ENCODE results near the gene SLC13A3.

SLC13A3 gene

GRCh38 chr20:46566125-46566524 is 85.1 kb downstream of the SLC13A3 start:
- H3K4me3 ChIP-seq (ENCODE audit: low read depth, low read length): no peak overlapping the region
- no peak for DNase-seq (ENCODE audit: low read depth)
- TF ChIP-seq CTCF (IDR thresholded peaks at IDR 0.05; ENCODE audit: low read depth, low read length): no peak
- no peak for TF ChIP-seq MAX (IDR thresholded peaks at IDR 0.05; ENCODE audit: low read depth, low read length)
- TF ChIP-seq MYC (IDR thresholded peaks at IDR 0.05; ENCODE audit: low read depth, low read length): no peak
- TF ChIP-seq POLR2A (IDR thresholded peaks at IDR 0.05; ENCODE audit: extremely low read depth, insufficient read length): no peak

GRCh38 chr20:46564241-46564957 is 86.9 kb downstream of the SLC13A3 start:
- H3K4me3 ChIP-seq (ENCODE audit: low read depth, low read length): no peak overlapping the region
- no peak for DNase-seq (ENCODE audit: low read depth)

GRCh38 chr20:46563860-46564221 is 87.4 kb downstream of the SLC13A3 start:
- DNase-seq (ENCODE audit: low read depth): no peak
- H3K4me3 ChIP-seq (ENCODE audit: low read depth, low read length): no peak overlapping the region
- no peak for TF ChIP-seq MAX (IDR thresholded peaks at IDR 0.05; ENCODE audit: low read depth, low read length)
- TF ChIP-seq POLR2A (IDR thresholded peaks at IDR 0.05; ENCODE audit: extremely low read depth, insufficient read length): no peak

More at GRCh38 chr20:46564241-46564957, 86.9 kb downstream of the SLC13A3 start:
- TF ChIP-seq MYC (IDR thresholded peaks at IDR 0.05; ENCODE audit: low read depth, low read length) (no peak), CTCF (IDR thresholded peaks at IDR 0.05; ENCODE audit: low read depth, low read length) (no peak), POLR2A (IDR thresholded peaks at IDR 0.05; ENCODE audit: extremely low read depth, insufficient read length) (no peak), MAX (IDR thresholded peaks at IDR 0.05; ENCODE audit: low read depth, low read length) (no peak)

GRCh38 chr20:46563170-46563859 is 87.9 kb downstream of the SLC13A3 start:
- TF ChIP-seq POLR2A (IDR thresholded peaks at IDR 0.05; ENCODE audit: extremely low read depth, insufficient read length) (no peak), CTCF (IDR thresholded peaks at IDR 0.05; ENCODE audit: low read depth, low read length) (peak; percentile 10), MAX (IDR thresholded peaks at IDR 0.05; ENCODE audit: low read depth, low read length) (no peak), MYC (IDR thresholded peaks at IDR 0.05; ENCODE audit: low read depth, low read length) (no peak)
- H3K4me3 ChIP-seq (ENCODE audit: low read depth, low read length): no peak overlapping the region
- no peak for DNase-seq (ENCODE audit: low read depth)

GRCh38 chr20:46562373-46563169 is 88.7 kb downstream of the SLC13A3 start:
- DNase-seq (ENCODE audit: low read depth): peak; percentile 81
- TF ChIP-seq CTCF (IDR thresholded peaks at IDR 0.05; ENCODE audit: low read depth, low read length) (peak; percentile 92), POLR2A (IDR thresholded peaks at IDR 0.05; ENCODE audit: extremely low read depth, insufficient read length) (no peak)
- peak overlapping the region; percentile 53 for H3K4me3 ChIP-seq (ENCODE audit: low read depth, low read length)

- TF ChIP-seq POLR2A (IDR thresholded peaks at IDR 0.05; ENCODE audit: extremely low read depth, insufficient read length) (no peak), MYC (IDR thresholded peaks at IDR 0.05; ENCODE audit: low read depth, low read length) (no peak), CTCF (IDR thresholded peaks at IDR 0.05; ENCODE audit: low read depth, low read length) (no peak), MAX (IDR thresholded peaks at IDR 0.05; ENCODE audit: low read depth, low read length) (no peak)
- peak overlapping the region; percentile 53 for H3K4me3 ChIP-seq (ENCODE audit: low read depth, low read length)
- no peak for DNase-seq (ENCODE audit: low read depth)
Observed at GRCh38 chr20:46562009-46562372, 89.3 kb downstream of the SLC13A3 start.

Data from NB4 (cell line).